Mucosa of gallbladder (tissue), 1 donor: Measurements from ENCODE around the gene ECSIT. TPM values are rescaled to one million over a fixed set of nuclear protein-coding genes. Genes with fewer than 3 reads are reported as not detected.
A peak's percentile ranks its signal among the peaks of the same experiment; 100 is the strongest.

Experiments
- DNase-seq: peaks from one replicate; pipeline ENCODE4 v3.0.0-alpha.2; 2020; ENCODE audit warnings: low spot score
- total RNA-seq: library from RNA; stranded (reverse); gene quantifications from one replicate; pipeline ENCODE4 v1.2.1, GENCODE V29; 2021
- donor health status: DM: no; HTN: no; CAD: no.

Gene ECSIT
- total RNA-seq, 1 donor from 2014 or later, result 52.9 TPM

DNA sequence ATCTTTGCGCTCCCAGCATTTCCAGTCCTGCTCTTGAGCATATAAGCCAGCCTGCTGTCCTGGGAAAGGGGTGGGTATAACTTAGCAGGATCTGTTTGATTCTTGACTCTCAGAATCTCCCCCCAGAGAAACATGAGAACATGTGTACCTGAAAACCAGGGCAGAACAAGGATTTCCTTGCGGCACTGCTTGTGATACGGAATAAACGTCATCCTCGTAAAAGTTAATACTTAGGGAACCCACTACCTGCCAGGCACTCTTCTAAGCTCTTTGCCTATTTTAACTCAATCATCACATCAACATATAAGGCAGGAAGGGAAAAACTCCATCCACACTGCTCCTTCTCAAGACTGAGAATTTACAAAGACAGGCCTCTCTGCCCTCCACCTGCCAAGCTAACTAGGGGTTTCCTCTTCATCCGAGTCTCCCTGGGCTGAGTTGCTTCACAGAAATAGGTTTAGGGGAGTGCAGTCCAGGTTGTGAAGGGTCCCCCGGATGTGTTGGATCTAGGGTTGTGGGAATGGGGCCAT, 24.4 kb downstream of the ECSIT start:
- DNase-seq, result no peak

DNA sequence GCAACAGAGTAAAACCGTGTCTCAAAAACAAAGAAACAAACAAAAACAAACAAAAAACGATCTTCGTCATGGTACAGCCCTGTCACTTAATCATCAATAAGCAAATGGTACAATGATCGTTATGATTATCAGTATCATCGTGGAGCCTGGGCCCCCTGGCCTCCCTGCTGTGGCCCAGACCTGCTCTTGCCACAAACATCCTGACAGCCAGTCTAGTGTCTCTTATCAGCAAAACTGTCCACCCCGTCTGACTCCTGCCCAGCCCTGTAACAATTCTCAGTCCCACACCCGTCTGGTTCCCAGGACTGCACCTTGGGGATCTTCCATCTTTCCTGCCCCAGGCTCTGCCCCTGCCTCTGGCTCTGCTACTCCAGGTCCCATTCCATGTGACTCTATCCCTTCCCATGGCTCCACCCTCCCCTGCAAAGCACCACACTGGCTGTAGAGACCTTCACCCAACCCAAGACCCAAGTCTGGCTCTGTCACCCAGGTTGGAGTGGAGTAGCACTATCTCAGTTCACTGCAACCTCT, 29.0 kb downstream of the ECSIT start:
- no peak for DNase-seq

DNA sequence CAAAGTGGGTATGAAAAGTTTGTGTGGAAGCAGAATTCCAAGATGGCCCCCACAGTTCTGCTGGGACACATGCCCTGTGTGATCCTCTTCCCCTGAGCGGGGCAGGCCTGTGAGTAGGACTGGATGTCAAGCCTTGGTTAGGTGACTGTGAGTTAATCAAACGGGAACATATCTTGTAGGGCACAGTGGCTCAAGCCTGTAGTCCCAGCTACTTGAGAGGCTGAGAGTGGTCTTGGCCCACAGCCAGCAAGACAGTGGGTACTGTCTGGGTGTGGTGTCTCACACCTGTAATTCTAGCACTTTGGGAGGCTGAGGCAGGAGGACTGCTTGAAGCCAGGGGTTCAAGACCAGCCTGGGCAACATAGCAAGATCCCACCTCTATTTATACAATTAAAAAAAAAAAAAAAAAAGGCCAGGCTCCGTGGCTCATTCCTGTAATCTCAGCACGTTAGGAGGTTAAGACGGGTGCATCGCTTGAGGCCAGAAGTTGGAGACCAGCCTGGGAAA, 29.7 kb downstream of the ECSIT start:
- no peak for DNase-seq

DNA sequence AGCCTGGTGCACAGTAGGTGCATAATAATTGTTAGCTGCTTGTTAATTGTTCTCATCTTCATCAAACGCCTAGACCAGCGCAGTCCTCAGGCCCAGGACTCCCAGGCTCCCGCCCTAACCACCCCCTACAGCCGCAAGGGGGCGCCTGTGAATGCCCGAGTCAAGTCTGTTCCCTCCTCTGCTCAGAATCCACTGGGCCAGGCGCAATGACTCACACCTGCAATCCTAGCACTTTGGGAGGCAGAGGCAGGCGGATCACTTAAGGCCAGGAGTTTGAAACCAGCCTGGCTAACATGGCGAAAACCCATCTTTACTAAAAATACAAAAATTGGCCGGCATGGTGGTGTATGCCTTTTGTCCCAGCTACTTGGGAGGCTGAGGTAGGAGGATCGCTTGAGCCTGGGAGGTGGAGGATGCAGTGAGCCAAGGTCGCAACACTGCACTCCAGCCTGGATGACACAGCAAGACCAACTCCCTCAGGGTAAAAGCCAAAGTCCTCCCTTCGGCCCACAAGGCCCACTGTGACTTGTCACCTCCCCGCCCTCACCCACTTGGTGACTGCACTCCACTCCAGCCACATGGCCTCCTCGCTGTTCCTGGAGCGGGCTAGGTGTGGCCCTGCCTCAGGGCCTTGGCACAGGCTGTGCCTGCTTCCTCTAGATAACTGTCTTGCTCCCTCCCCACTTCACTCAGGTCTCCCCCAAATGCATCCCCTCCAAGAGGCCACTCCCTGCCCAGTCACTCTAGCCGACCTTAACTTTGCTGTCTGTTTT, 32.4 kb downstream of the ECSIT start:
- DNase-seq, result peak; percentile 29

DNA sequence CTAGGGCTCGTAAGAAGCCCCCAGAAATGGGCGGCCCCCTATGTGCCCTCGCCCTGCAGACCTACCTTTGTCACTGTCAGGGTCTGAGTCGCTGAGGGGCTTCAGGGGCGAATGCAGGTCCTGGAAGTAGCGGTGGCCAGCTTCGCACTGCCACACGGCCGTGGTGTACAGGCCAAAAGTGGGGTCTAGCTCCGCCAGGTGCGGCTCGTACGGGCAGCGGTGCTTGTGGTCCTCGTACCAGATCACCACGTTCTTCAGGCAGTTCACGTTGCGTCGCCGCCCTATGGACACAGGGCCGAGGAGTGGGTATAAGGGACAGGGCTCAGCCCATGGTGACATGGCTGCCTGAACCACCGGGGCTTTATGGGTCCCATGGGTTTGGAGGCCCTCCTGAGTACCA, 33.0 kb downstream of the ECSIT start:
- no peak for DNase-seq

DNA sequence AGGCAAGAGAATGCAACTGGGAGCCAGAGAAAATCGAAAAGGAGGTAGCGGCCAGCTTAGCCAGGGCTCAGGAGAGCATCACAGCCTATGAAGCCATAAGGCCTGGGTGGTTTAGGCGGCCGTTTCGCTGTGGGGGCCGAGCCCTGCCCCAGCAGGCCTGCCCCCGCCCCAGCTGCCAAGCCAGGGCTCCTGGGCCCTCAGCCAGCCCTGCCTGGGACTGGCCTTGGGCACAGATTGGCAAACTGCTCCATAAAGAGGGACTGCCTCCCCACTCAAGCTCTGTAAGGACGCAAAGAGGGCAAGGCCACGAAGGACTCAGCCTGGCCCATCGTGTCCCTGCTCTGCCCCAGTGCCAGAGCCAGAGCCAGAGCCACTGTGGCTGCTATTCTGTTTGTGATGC, 33.5 kb downstream of the ECSIT start:
- DNase-seq, result no peak

DNA sequence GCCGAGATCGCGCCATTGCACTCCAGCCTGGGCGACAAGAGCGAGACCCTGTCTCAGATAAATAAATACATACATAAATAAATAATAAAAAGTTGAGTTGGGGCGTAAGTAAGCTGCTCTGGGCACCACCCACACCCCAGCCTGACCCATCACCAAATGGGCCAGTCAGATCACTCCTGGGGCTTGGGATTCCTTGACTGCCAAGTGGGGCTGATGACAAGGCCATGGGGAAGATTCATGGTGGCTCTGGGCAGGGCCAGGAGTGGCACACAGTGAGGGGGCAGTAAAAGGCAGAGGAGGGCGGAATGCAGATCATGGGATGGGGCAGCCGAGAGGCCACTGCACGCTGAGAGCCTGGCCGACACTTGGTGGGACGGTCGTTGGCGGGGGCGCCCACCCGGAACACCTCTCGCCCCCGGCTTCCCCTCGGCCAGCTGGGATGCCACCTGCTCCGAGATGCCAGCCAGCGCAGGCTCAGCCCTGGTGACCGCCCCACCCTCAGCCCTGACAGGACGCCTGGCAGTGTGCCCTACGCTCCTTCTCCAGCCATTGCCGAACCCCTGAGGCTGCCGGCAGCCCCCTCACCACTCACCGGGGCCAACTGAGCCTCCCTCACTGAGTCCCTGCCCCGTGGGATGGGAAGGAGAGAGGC, 34.2 kb downstream of the ECSIT start:
- no peak for DNase-seq

DNA sequence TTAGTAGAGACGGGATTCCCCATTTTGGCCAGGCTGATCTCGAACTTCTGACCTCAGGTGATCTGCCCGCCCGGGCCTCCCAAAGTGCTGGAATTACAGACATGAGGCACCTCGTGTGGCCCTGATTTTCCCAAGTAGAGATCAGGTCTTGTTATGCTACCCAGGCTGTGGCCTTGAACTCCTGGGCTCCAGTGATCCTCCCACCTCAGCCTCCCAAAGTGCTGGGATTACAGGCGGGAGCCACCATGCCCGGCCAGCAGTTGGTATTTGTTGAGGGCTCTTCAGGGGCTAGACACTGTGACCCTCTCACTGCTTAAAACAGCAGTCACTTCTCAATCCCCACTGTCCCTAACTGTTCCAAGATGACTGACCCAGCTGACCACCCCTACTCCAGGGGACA, 39.6 kb downstream of the ECSIT start:
- no peak for DNase-seq

DNA sequence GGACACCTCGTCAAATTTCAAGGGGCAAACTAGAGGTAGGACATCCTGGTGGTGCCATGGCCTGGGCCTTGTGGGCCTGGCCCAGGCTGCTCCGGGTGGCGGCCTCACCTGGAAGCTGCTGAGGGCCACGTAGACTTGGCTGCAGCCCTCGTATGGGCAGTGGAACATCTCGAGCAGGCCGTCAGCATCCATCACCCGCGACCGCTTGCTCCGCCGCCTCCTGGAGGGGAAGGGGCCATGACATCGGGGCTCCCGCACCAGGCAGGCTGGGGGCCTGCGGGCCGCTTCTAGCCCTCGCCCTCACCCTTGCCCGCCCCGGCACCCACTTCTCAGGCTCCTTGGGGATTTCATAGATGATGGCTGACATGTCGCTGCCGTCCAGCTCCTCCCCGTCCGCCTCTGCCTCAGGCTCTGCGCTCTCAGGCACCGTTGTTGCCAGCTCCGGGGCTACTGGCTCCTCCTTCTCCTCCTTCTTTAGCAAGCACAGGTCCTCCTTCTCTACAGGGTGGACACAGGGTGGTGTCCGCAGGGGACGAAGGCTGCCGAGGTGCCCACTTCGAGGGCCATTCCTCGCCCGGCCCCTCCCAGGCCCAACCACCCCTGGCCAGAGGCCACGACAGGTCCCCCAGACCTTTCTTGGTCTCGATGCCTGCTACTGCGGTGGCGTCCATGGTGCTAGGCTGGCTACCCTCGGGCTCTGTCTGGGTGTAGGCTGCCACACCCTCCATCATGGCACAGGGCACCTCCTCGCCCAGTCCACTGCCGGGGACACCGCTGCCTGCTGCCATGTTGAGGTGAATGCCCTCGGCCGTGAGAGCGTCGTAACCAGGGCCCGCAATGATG, 42.1 kb downstream of the ECSIT start:
- no peak for DNase-seq

DNA sequence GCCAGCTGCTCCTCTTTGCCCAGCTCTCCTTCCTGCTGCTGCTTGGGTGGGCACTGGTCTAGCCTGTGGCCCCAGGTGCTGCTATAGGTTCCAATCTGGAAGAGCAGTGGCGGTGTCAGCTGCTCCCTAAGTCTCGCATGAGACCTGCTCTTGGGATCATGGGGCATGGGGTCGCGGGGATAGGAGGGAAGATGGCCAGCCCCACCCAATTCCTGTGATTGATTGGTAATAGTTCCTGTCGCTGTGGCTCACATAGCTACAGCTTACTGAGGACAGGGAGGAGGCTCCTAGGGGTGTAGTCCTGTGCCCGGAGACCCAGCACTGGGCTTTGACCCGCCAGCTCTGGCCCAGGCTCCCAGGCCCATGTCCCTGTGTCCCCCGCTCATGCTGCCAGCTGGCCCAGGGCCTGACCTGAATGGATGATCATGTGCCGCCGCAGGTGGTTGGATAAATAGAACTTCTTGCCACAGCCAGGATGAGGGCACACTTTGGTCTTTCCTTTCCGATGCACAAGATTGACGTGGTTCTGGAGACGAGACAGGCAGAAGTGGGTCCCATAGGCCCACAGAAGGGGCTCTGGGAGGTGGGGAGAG, 43.6 kb downstream of the ECSIT start:
- DNase-seq, result no peak

DNA sequence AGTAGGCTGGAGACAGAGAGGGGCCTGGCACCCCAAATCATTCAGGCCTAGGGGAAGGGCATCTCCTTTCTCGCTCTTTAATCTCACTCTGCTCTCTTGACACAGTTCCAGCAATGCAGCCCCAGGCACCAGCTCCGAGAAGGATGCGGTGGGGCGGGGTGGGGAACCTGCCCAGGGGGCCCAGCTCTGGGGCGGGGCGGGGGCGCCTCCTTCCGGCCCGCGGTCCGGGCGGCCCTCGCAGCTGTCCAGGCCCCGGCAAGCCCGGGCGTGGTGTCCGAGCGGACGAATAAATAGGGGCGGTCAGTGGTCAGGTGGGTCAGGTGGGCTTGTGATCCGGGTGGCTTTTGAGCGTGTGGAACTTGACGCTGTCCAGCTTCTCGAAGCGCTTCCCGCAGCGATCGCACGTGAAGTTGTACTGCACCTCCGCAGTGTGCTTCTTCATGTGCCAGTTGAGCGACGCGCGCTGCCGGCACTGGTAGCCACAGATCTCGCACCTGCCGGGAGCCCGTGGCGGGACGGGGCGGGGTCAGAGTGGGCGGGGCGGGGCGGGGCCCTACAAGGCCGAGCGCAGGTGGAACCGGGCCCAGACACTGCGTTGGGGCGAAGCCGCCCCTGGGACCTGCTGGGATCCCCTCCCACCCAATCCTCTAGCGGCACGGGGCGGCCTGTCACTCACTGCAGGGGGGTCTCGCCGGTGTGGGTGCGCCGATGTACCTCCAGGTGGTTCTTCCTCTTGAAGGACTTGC, 45.4 kb downstream of the ECSIT start:
- no peak for DNase-seq

DNA sequence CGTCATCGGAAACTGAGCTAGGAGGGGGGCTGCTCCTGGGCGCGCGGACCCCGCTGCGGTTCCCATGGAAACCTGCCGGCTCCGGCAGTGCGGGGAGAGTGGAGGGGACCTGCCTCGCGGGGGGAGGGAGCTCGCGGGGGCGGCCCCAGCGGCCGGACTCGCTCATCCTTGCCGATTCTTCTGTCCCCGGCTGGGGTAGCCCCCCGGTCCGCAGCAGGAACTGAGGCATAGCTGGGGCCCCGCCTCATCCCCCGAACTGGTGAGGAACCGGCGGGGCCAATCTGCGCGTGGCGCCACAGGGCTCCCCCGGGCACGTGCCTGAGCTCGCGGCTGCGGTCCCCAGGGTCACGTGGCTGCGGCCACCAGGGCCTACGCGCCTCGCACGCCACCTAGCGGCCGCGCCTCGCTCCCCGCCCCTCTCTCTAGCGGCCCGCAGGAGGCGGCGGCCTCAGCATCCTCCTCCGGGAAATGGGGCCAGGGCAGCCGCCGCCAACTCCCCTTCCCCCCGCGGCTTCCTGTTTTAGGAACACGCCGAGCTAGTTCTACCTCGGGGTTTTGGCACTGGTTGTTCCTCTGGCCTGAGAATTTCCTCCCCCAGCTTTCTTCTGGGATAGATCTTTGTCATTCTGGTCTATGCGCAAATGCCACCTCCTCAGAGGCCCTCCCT, 46.4 kb downstream of the ECSIT start:
- DNase-seq, result peak; percentile 85

DNA sequence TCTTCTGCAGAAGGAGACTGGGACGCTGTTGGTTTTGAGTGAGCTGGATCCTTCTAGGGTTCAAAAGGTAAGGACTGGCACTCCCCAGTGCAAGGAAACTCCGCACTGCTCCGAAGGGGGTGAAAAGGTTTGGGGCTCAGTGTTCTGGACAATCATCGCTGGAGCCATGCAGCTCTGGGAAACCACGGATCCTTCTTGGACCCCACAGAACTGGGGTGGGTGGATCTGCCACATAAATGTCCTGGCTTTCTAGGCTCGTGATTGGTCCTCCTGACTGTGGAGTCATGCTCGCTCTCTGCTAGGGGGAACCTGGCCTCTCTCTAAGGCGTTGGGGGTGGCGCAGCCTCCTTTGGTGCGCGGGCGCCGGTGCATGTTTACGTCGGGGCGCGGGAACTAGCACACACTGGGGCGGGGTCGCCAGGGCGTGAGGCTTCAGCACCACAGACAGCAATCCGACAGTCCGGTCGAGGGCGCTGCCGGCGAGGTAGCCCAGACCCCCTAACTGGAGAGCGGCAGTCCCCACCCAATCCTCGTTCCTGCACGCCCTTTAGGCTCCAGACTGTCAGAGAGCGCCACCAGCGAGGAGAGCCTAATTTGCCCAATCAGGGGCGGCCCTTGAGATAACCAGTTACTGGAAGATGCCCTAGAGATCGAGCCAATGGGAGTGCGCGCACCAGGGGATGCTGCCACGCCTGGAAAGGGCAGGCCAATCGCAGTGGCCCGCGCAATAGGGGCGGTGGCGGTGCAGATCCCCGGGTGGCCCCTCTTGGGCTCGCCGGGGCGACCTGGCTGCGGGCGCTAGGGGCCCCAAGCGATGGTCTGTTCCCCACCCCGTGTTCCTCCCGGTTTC, 47.2 kb downstream of the ECSIT start:
- peak; percentile 58 for DNase-seq

DNA sequence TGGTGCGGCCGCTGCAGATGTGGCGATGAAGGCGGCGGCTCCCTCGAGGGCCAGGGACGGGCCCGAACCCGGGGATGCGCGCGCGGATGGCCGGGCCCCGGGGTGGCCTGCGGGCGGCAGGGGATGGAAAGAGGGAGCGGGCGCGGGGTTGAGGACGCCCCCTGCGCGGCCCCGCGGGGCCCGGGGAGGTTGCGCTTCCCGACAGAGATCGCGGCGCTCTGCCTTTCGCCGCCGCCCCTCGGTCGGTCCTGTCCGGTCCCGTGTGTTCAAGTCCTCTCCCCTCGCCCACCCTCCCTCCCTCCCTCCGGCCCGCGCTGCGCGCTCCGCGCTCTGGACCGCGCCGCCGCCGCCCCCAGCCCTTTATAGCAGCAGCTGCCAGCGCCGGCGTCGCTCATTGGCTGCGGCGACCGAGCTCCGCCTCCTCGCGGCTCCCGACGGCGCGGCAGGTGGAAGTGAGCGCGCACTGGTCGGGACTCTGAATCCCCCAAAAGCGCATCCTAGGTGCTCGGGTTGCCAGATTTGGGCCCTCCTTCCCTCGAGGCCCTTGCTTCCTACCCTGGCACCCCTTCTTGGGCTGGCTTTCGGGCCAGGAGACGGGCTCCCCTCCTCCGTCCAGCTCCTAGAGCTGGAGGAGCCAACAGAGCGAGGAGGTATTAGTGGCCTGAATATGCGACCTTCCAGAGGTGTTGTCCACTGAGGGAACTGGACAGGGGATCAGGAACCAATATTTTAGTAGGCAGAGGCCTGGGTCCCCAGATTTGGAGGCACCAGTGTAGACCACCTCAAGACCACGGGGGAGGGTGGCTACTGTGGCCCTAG, 48.0 kb downstream of the ECSIT start, which contains the start of gene ELAVL3:
ELAVL3 (minus strand) TSS at position 332 of the 819 bp plus-strand sequence. CDS start 438 bp downstream, outside the sequence.
- DNase-seq, result no peak

DNA sequence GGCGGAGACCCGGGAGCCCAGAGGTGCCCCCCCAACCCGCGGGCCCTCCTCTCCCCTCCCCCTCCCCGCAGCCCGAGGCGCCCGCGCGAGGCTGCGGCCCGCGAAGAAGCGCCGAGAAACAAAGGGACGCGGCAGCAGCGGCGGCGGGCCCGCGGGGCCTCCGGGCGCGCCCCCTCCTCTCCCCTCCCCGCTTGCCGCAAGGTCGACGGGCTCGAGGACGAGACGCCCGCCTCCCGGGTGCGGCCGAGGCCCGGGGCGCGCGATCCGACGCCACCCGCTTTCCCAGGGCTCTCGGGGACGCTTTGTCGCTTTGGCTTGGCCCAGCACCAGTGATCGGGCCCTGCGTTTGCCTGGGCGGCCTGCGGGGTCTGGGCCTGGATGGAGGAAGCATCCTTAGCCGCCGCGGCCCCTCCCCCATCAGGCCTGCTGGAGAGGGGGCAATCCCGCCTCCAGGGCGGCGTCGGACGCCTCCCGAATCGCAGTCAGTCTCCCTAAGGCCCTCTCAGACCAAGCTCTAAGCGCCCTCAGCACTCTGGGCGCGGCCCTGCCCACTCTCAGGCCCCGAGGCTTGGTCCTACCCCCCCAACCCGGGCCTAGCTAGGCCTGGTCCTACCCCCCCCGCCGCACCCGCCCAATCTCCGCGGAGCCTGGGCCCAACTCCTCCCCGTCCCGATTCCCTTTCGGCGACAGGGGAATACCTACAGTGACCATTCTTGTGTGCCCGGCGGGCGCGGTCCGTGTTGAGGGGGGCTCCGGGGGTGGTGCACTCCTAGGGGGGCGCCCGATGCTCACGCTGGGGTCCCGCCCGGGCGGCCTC, 48.8 kb downstream of the ECSIT start:
- no peak for DNase-seq

DNA sequence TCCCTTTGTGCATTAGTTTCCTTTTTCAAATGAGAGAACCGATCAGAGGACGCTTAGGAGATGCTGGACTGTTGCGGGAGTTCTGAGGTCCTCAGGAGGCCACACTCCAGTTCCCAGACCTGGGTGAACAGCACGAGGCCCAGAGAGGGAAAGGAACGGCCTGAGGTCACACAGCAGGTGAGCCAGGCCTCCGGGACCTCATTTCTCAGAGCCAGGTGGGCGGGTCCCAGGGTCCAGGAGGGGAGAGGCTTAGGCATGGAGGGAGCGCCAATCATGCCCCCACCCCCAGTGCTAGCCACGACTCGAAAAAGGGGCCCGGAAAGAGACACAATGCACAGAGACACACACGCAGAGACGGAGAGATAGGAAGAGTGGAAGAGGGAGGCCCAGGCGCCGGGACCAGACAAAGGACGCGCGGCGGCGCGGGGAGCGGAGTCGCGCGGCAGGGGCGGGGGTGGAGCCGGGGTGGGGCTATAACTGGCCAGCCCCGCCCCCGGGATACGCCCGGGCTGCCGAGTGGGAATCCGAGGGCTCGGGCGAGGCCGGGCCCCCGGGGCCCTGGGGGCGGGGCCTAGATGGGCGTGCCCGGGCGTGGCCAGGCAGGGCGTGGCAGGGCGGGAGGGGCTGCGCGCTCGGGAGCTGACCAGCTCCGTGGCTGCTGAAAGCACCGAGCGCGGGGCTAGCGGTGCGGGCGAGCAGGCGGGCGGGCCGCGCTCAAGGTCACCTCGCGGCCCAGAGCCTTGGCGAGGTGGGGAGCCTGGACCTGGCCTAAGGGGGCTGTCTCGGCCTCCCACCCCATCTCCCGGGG, 49.6 kb downstream of the ECSIT start:
- DNase-seq, result no peak
